ENCODE data around the gene HABP4.
"Not testable (repeated sequence)": the region's sequence is repeated elsewhere in the genome, so short reads cannot be mapped to it uniquely, and the experiment has no call there.

Gene HABP4

DNA sequence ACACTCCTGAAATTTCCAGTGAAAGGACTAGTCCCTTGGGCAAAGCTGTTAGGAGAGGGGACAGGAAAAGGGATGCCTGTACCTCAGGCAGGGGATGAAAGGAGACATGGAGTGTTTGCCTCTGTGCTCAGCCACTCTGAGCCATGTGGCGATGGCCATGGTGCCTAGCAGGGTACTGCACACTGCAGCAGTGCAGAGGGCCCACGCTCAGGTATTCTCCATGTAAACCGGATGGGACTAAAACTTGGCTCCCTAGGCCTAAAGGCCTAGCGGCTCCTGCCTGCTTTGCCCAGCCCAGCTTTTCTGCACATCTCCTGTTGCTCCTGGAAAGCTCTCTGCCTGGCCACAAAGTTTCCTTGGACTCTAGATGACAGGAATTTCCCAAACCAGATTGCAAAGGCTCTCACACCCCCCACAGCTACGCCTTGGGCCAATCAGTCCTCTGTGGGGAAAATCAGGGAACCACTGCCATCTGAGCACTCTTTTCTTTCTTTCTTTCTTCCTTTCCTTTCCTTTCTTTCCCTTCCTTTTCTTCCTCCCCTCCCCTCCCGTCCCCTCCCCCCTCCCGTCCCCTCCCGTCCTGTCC is 44.3 kb downstream of the HABP4 start:
- no peak for DNase-seq (ENCODE audit: extremely low spot score, insufficient read length, low read depth)
- no peak for FAIRE-seq

DNA sequence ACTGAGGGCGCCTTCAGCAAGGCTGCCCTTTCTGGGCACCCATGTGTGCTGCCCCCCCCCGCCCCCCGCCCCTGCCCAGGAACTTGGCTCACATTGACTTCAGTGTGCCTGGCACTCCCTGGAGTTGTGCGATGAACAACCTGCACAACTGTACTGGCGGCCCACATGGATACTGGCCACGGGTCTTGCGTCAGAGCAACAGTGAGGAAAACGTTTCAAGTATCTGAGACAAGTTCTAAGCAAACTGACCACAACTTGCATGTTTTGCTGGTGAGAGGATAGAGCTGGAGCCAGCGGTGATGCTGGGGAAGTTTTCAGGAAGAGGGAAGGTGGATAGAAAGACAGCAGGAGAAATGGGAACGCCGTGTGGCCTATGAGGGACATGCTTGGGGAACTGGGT is 45.4 kb downstream of the HABP4 start:
- FAIRE-seq (no peak), DNase-seq (ENCODE audit: extremely low spot score, insufficient read length, low read depth) (no peak)

DNA sequence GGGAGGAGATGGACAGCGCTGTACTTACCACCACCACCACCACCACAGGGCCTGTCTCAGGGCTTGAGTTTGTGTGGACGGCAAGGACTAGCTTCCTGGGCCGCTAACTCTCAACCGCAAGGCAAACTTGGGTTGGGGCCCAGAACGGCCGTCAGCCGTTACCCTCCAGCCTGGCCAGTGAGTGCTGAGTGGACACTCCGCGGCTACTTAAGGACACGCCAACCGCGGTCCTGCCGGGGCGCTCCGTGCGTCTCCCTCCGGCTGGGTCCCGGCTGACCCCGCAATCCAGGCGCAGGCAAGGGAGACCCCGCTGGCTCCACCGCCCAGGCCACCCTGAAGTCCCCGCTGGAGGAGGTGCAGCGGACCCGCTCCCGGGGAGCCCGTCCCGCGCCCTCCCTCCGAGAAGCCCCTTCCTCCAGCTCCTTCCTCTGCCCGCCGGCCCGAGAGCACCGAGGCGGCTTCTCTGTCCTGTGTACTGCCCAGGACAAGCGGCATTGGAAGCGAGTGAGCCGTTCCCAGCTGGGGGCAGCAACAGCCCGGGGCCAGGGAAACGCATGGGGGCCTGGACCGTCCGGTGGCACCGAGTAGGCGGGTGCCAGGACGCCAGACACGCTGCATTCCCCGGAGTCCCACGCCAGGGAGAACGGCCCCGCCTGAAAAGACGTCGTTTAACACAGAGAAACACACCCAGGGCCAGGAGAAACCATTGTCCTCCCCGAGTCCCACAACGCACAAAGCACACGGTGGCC is 46.6 kb downstream of the HABP4 start:
- DNase-seq (ENCODE audit: extremely low spot score, insufficient read length, low read depth): no peak
- FAIRE-seq: no peak

DNA sequence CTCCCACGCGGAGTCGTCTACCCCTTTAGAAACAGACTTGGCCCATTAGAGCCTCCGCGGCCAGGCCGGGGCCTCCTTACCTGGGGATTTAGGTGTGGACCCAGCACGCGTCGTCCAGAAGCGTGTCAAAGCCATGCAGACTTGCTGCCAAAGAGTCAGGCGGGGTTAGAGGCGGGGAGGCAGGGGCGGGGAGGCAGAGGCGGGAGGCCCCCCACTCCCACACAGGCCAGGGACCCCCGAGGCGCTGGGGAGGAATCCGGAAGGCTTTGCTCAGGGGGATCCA is 47.1 kb downstream of the HABP4 start:
- FAIRE-seq (no peak), DNase-seq (ENCODE audit: extremely low spot score, insufficient read length, low read depth) (no peak)

DNA sequence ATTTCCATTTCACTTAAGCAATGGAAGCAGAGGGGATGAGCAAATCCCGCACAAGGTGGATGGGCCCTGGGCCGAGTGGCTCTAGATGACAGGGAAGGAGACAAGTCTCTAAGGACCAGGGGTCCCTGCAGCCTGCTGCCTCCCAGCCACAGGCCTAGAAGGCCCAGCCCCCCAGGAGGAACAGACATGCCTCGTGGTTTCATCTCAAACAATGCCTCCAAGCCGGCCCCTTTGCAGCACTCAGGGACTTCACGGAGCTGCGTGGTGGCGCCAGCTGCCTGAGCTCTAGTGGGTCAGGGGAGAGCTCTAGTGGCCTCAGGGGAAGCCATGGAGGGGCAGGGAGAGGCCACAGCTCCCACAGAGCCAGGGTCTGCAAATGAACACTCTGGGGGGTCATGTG is 48.8 kb downstream of the HABP4 start:
- FAIRE-seq (no peak), DNase-seq (ENCODE audit: extremely low spot score, insufficient read length, low read depth) (no peak)

DNA sequence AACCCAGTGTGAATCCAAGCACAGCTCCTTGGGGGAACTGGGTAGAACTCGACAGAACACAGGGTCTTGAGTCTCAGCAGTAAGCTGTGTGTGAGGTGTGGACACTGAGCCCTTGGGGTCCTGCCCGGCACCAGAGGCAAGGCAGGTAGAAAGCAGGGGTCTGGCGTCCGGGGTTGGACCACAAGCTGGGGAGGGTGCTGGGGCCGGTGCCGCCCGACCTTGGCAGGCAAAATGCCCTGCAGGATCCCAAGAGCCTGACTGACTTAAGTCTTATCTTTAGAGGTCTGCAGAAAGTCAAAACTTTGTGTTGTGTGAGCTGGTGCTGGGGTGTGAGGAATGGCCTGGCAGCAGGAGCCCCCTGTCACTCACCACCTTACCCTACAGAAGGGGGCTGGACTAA is 49.3 kb downstream of the HABP4 start:
- FAIRE-seq: no peak
- DNase-seq (ENCODE audit: extremely low spot score, insufficient read length, low read depth): no peak

DNA sequence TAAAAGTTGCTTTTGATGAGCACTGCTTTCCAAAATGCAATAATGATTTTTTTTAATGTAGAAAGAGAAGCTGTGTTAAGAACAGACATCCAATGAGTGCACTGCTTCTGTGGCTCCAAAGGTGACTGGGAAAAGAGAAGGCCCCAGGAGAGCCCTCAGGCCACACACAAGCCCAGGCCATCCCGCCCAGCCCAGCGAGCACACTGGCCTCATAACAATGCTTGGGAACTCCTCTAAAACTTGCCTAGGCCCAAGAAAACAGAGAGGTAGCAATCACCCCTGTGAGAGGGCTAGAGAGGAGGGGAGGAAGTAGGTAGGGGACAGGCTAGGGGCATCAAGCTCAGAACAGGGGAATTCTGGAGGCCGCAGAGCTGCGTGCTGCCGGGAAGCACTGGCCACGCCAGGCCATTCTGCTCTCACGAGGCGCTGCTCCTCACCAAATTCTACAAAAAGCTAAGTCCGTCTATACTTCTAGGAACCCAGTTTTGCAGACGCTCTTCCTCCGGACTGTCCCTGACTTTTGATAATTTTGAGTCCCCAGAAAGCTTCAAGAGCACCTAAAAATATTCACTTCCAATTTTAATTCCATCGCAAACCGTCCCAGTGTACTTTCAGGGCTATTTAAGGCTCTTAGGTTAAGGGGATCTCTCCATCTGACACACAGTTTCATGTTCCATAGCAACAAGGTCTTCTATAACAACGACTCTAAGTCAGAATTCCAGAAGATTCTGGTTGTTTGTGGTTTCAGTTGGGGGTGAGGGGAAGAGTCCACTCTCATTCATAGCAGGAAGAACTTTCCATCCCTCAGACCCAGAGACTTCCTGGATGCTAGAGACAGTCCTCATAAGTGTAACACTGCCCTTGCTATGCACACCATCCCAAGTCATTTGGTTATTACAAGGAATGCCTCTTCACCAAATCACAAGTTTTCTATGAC is 51.0 kb downstream of the HABP4 start:
- FAIRE-seq: no peak

DNA sequence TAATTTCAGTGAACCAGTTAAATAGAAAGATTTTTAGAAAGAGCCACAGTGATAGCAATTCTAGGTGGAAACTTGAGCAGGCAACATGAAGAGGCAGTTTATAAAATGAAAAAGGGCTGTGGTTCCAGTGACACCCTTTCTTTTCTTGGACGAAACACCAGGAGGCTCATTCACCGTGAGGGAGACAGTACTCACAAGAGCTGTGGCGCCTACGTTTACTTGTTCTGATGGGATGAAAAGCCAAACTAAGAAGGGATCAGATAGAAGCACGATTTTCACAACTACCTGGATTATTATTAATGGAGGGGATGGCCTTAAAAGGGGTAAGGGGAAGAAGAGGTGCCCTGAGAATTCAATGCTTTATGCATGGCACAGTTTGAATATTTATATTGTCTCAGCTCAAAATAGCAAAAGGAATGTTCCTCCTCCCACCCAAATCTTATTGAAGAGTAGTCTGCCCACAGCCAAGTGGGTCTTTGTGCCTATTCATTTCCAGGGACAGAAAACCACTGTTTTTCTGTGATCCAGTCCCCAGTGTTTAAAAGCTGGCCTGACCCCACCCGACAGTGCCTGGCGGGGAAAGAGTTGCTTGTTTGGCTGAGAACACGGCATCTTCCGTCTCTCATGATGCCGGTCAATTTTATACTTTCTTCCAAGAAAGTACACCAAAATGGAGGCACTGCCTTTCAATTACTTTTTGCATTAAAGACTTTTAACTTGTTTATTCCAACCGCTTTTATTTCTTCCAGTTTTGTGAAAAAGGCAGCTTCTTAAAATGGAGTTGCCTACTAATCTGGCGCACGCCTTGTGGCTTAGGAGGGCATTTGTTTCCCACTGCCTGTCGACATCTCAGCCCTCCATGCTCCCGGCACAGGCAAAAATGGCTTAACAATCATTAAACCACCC is 51.9 kb downstream of the HABP4 start:
- no peak for DNase-seq (ENCODE audit: extremely low spot score, insufficient read length, low read depth)
- FAIRE-seq: no peak

More for the DNA sequence above, 51.0 kb downstream of the HABP4 start:
- DNase-seq (ENCODE audit: extremely low spot score, insufficient read length, low read depth): no peak

DNA sequence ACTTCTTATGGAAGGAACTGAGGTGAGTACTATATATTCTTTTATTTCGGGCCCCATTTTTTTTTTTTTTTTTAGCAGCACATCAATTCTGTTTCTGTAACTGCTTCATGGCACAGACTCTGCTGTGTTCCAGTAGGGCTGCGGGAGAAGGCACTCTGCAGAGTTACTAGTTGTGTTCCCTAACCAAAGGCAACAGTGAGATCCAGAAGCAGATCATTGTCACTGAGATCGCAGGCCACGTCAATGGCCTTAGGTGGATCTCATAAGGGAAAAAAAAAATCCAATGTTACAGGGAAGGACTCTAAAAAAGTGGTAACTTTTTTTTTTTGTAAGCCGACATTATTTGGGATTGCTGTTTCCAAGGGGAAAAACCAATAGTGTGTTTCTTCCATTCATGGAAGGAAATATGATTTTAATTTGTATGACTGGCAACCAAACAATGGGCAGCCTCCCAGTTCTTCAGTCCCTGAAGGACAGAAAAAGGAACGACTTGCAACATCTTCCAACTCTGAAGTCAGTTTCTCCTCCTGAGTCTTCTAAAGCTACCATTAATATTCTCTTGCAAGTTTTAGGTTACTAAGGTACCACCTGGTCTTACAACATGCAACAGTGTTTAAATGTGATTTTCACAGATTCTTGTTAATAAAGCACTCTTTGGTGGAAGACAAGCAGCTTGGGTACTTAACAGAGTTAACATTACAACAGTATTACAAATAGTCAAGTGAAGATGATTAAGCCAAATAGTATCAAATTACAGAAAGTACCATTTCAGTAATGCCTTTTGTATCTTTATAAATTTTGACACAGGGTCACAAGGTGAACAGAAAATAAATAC is 52.8 kb downstream of the HABP4 start:
- no peak for FAIRE-seq
- DNase-seq (ENCODE audit: extremely low spot score, insufficient read length, low read depth): no peak

DNA sequence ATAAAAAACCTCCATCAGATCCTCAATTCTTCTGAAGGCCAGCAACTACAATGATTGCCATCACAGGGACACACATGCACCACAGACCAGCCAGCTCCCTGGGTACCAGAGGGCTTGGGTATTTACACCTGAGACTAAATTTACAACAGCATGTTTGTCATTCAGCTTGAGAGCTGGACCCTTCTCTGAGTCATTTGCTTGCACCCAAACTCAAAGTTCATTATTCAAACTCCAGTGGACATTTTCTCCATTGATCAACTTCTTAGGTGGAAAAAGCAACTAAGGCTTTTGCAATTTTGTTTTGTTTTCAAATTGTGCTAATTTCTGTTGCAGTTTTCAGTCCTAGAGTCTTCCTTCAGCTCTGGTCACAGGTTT is 53.4 kb downstream of the HABP4 start:
- FAIRE-seq; DNase-seq (ENCODE audit: extremely low spot score, insufficient read length, low read depth): not testable (repeated sequence)

DNA sequence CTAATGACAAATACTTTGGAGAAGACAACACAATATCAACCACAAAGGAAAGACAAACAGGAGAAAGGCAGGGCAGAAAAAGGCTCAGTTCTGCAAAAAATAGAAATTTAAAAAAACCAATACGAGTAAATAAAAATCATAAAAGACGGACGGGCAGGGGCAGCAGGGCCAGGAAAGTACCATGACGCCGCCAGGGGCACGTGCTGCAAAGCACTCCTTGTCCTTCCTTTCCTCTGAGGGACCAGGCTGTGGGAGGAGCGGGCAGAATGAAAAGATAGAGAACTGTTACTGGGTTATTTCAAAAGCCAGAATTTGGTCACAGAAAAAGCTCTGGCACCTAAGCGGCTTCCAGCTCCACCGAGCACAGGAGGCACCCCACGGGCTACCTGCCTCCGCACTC is 53.9 kb downstream of the HABP4 start:
- no peak for DNase-seq (ENCODE audit: extremely low spot score, insufficient read length, low read depth)
- no peak for FAIRE-seq

DNA sequence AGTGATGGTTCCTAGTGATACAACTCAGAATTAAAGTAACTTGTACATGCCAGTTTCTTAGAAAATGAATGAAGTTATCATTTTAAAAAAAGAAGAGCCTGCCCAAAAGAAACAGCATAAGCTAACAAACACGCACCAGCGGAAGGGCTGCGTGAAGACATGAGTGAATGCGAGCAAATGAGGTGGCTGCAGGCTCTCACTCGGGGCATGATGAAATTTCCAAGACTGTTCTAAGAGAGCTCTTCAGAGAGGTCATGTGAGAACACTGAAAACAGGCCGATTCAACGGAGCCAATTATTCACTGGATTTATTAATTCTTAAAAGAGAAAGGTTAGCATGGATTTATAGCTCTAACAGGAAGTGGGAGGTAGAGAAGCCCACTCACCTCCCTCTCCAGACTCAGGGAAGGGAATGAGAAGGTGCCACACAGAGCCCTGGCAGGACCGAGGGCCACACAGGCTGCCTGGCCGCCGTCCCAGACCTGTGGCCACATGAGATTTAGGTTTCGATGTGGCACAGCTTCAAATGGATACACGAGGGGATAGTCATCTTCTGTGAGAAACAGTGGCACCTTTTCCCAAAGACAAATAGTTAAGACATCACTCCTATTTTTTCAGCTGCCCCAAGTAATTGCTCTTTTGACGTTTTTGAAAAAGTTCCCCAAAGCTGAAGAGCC is 55.5 kb downstream of the HABP4 start:
- no peak for FAIRE-seq
- no peak for DNase-seq (ENCODE audit: extremely low spot score, insufficient read length, low read depth)

DNA sequence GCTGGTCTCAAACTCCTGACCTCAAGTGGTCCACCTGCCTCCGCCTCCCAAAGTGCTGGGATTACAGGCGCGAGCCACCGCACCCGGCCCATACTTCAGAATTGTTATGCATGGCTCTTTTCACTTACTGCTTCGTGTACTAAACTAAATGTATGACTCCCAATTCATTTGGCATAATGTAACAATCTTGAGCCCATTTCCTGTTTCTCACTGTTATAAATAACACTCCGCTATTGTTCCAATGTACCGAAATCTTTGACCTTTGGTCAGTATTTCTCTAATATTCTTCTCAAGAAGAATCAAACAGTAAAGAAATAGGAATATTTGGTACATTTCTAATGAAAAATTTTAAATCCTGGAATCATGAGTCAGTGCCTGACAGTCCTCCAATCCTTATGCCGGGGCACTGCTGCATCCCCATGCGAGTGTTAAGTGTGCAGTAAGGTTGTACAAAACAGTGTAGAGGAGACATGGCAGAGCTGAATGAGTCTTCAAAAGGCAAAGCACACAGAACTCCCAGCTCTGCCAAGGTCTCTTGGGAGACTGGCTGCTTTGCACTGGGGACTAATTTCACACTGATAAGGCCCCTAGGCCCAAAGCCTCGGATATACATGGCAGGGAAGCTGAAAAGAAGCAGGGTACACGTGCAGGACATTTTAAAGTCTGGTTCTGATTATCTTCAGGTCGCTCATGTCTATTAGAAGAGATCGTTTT is 58.4 kb downstream of the HABP4 start:
- FAIRE-seq (no peak), DNase-seq (ENCODE audit: extremely low spot score, insufficient read length, low read depth) (no peak)

DNA sequence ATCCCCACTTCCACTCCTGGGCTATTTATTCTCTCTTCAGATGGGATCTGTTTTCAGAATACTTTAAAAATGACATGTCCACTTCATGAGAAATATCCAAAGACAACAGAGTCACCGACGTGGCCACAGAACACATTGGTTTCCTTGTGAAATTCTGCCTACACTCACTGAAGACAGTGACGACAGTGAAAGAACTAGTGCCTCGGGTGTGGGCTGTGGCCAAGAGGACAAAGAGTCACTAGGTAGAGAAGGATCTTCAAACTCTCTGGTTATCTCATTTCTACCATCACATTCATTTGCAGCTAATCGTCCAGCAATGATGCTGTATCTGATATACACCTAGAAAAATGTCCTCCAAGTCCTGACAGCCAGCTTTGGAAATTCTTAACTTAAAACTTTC is 59.1 kb downstream of the HABP4 start:
- DNase-seq (ENCODE audit: extremely low spot score, insufficient read length, low read depth) (no peak), FAIRE-seq (no peak)

DNA sequence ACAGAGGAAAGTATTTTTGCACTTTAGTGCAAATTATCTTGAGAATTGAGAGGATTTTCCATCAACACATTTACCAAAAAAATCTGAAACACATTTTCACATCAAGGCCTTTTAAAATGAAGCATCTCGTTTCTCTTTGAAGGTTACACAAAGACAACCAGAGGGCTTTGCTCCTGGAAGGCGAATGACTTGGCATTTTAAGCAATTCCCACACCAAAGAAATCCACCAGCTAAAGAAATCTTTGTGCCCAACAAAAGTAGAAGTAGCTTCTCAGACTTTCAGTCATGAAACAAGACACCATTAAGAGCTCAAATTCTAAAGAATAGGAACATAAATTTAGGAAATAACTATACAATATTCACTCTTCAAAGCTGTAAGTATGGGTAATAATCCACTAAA is 59.9 kb downstream of the HABP4 start:
- DNase-seq (ENCODE audit: extremely low spot score, insufficient read length, low read depth) (no peak), FAIRE-seq (no peak)

DNA sequence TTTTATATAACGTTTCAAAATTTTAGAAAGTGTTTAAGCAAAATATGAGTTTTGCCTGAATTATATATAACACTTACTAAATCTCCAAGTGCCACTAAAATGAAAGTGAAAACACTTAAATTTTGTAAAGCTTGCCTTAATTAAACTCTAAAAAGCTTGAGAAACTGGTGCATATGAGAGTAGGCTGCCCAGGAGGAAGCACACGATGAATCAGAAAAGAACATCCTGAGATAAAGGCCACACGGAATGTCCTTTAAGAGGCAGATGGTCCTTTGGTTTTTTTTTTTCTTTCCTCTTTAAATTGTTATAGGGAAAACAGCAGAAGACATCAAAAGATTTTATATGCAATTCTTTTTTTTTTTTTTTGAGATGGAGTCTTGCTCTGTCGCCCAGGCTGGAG is 60.3 kb downstream of the HABP4 start:
- no peak for DNase-seq (ENCODE audit: extremely low spot score, insufficient read length, low read depth)
- FAIRE-seq: no peak

DNA sequence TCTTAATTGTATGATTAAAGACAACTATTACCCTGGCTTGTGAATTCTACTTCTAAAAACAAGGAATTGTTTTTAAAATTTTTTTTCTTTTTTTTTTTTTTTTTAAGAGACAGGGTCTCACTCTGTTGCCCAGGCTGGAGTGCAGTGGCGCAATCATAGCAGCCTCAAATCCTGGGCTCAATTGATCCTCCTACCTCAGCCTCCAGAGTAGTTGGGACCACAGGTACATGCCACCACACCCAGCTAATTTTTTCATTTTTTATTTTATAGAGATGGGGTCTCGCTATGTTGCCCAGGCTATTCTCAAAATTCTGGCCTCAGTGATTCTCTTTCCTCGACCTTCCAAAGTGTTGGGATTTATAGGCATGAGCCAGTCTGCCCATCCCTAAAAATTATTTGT is 62.3 kb downstream of the HABP4 start:
- no peak for FAIRE-seq
- DNase-seq (ENCODE audit: extremely low spot score, insufficient read length, low read depth): no peak

DNA sequence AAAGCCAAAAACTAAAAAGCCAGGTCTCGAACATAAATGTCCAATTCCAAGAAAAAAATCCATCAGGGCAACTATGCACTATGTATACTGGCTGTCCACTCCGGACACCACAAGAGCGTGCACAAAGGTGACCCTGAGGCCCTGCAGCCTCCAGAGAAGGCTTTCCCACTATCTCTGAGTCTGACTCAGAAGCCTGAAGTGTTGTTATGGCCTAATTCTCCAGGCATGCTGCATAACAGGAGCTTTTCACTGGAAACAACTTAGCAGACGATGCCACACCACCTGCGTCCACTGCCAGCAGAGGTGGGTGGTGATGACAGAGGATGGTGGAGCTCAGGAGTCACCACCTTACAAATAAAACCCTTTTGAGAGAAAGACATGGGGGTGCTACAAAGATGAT is 63.7 kb downstream of the HABP4 start:
- FAIRE-seq (no peak), DNase-seq (ENCODE audit: extremely low spot score, insufficient read length, low read depth) (no peak)
